HepG2 (cell line): ENCODE results near the gene SCARF1. TPM values are rescaled to one million over a fixed set of nuclear protein-coding genes. Genes with fewer than 3 reads are reported as not detected.

ENCODE experiments used
- ATAC-seq: fragments of 200-7000 bp; cut with Tn5 transposase; 3 replicates; pipeline ENCODE4 v1.9.1; 2020; ENCODE audit warnings: mild to moderate bottlenecking, moderate library complexity
- BruUV-seq: library from RNA; stranded (reverse); fragments of 400-500 nt; replicated peaks from 2 replicates; lab custom pipeline; 2021; lab: Mats Ljungman, UMichigan
- CTCF ChIA-PET: fragments of 300-600 bp; formaldehyde crosslinking; extraction: SDS; loops from one replicate; lab custom pipeline; 2021; ENCODE audit warnings: low total read pairs, inconsistent platforms, low intra/inter-chr PET ratio; lab: Yijun Ruan, JAX
- POLR2A ChIA-PET: fragments of 350-600 bp; sonication (Branson Sonifier 250); formaldehyde crosslinking; loops from one replicate; lab custom pipeline; 2020; ENCODE audit warnings: antibody characterized with exemption, inconsistent platforms; lab: Yijun Ruan, JAX
- DNase-seq: peaks from one replicate; pipeline ENCODE4 v3.0.0-alpha.2; 2015; ENCODE audit warnings: low spot score
- FAIRE-seq: peaks from 3 replicates; lab custom pipeline; 2011; peaks lifted over from hg19 to GRCh38; lab: Jason Lieb, UNC
- H2AFZ ChIP-seq: one replicate; pipeline ENCODE4 v1.6.1; 2011; ENCODE audit warnings: low read length, inconsistent platforms
- H3K27ac ChIP-seq: fragments of 300-600 bp; 3 replicates; pipeline ENCODE4 v1.8.0; 2011; ENCODE audit warnings: mixed run types, mild to moderate bottlenecking, mixed read lengths, low read length, inconsistent platforms; ENCODE audit not compliant: insufficient read depth; ENCODE audit errors: extremely low read length
- H3K27me3 ChIP-seq, 2 experiments: fragments of 200-600 bp in 1 of 2; 2 replicates in 1 of 2; 3 replicates in 1 of 2; pipeline versions ENCODE4 v1.6.0 to v1.8.0; 2011; ENCODE audit warnings: low read length in 2 of 2, mild to moderate bottlenecking in 2 of 2, moderate library complexity in 2 of 2, inconsistent platforms in 1 of 2; ENCODE audit not compliant: insufficient read depth in 2 of 2, control insufficient read depth in 1 of 2
- H3K36me3 ChIP-seq, 2 experiments: fragments of 200-600 bp in 1 of 2; replicated peaks in 1 of 2; 2 replicates in 1 of 2; 3 replicates in 1 of 2; pipeline versions ENCODE4 v1.5.1 to v1.8.0; 2011; ENCODE audit warnings: low read length in 2 of 2, inconsistent platforms in 1 of 2; ENCODE audit not compliant: insufficient read depth in 2 of 2, control insufficient read depth in 1 of 2
- H3K4me1 ChIP-seq: 2 replicates; pipeline ENCODE4 v1.5.1; 2012; ENCODE audit warnings: low read length, inconsistent platforms; ENCODE audit not compliant: insufficient read depth
- H3K4me2 ChIP-seq: 2 replicates; pipeline ENCODE4 v1.6.0; 2011; ENCODE audit warnings: low read depth, low read length, inconsistent platforms
- H3K4me3 ChIP-seq, 3 experiments: fragments of 200-600 bp in 1 of 3; sonication (generic), shearing (Covaris generic) in 1 of 3; replicated peaks in 1 of 3; 2 replicates each; pipeline ENCODE4 v1.5.1; 2011 to 2016; ENCODE audit warnings: low read length in 3 of 3, inconsistent platforms in 2 of 3, low read depth in 2 of 3, mild to moderate bottlenecking in 2 of 3, control low read depth in 1 of 3, mixed read lengths in 1 of 3; ENCODE audit not compliant: insufficient read depth in 1 of 3
- H3K79me2 ChIP-seq: one replicate; pipeline ENCODE4 v1.6.1; 2011; ENCODE audit warnings: low read length, inconsistent platforms; ENCODE audit not compliant: insufficient read depth
- H3K9ac ChIP-seq: 2 replicates; pipeline ENCODE4 v1.6.0; 2011; ENCODE audit warnings: mild to moderate bottlenecking, low read depth, low read length, inconsistent platforms; ENCODE audit not compliant: insufficient read depth
- H3K9me3 ChIP-seq: 2 replicates; pipeline ENCODE4 v1.5.1; 2012; ENCODE audit warnings: mild to moderate bottlenecking, low read length
- H4K20me1 ChIP-seq: 2 replicates; pipeline ENCODE4 v1.6.0; 2011; ENCODE audit warnings: inconsistent platforms, mild to moderate bottlenecking, low read length, moderate library complexity; ENCODE audit not compliant: insufficient read depth
- DR1 ChIP-seq: sonication (generic); formaldehyde crosslinking; IDR thresholded peaks from 2 replicates; pipeline ENCODE4 v1.8.0; 2021; ENCODE audit warnings: mild to moderate bottlenecking, missing genetic modification reagents, inconsistent platforms
- MAFF ChIP-seq: IDR thresholded peaks from 2 replicates; pipeline ENCODE4 v1.6.1; 2011; ENCODE audit warnings: low read depth, low read length, improper control_type of control experiment
- MAFK ChIP-seq, 2 experiments: IDR thresholded peaks in 1 of 2; conservative IDR thresholded peaks in 1 of 2; 2 replicates each; pipeline ENCODE4 v1.6.1; 2011; ENCODE audit warnings: improper control_type of control experiment in 2 of 2, low read length in 2 of 2
- RBM22 ChIP-seq: fragments of 200-400 bp; formaldehyde crosslinking; optimal IDR thresholded peaks from 2 replicates; pipeline ENCODE3; 2017; ENCODE audit warnings: mild to moderate bottlenecking, low read length, moderate library complexity
- SKIL ChIP-seq: sonication (generic); formaldehyde crosslinking; IDR thresholded peaks from 2 replicates; pipeline ENCODE4 v1.8.0; 2022; ENCODE audit warnings: missing genetic modification reagents, mild to moderate bottlenecking, moderate library complexity, borderline replicate concordance
- ZHX2 ChIP-seq, 2 experiments: sonication (generic) in 1 of 2; formaldehyde crosslinking in 1 of 2; IDR thresholded peaks; 2 replicates each; pipeline versions ENCODE4 v1.6.1 to v1.9.0; 2014 to 2022; ENCODE audit warnings: antibody characterized with exemption in 1 of 2, borderline replicate concordance in 1 of 2, inconsistent platforms in 1 of 2, low read depth in 1 of 2, missing genetic modification reagents in 1 of 2
- ZNF124 ChIP-seq: sonication (generic); formaldehyde crosslinking; IDR thresholded peaks from 2 replicates; pipeline ENCODE4 v1.4.0; 2020; ENCODE audit warnings: missing genetic modification reagents
- WGBS: methylation state at CpG from one replicate; pipeline ENCODE4 v1.1.6; 2017; ENCODE audit warnings: low lambda C conversion rate; 5-methylcytosine and 5-hydroxymethylcytosine counted together
- in situ Hi-C: cut with HindIII; loops from 2 replicates; pipeline ENCODE4 v1.10.0; 2017; ENCODE audit warnings: low pct_unique_long_range_greater_than_20kb; ENCODE audit not compliant: extremely low pct_ligation_motif_present
- intact Hi-C: fragments of 100-400 bp; cut with micrococcal nuclease; formaldehyde crosslinking; loops from one replicate; pipeline ENCODE4 v1.10.0; 2022; ENCODE audit not compliant: unreplicated experiment
- polyA plus RNA-seq, 8 experiments: library from polyadenylated mRNA; depleted of rRNA in 3 of 8; stranded (reverse) in 7 of 8; unstranded in 1 of 8; fragments of >200 nt; fragmentation: Illumina TruSeq in 4 of 8; extraction: Trizol in 4 of 8; gene quantifications; 2 replicates each; pipeline versions ENCODE4 v1.2.1 to v1.2.3, GENCODE V29; 2011 to 2016; ENCODE audit warnings: low read depth in 4 of 8, missing spikeins in 1 of 8, mixed read lengths in 1 of 8; ENCODE audit not compliant: insufficient read depth in 1 of 8
- total RNA-seq, 5 experiments: library from RNA; depleted of rRNA; stranded (reverse); fragments of >200 nt; fragmentation: Illumina TruSeq; extraction: Trizol; gene quantifications; 2 replicates each; pipeline ENCODE4 v1.2.3, GENCODE V29; 2016; ENCODE audit warnings: low read depth in 1 of 5

SCARF1 gene
- total and polyA plus RNA-seq, 2 of the 13 experiments (the other 11 are each of a cell fraction or from before 2014, with no cell fraction given), result 0.24 to 0.71 TPM

- peak; percentile 52; the same call in 1 of the 2 replicates for TF ChIP-seq SKIL (CRISPR knock-in tag)
Observed at GRCh38 chr17:1597861-1598342, 47.6 kb downstream of the SCARF1 start (continued).

GRCh38 chr17:1593630-1593931, 52.0 kb downstream of the SCARF1 start:
- Histone ChIP-seq H4K20me1 (no peaks in the 10 kb centered on the region), H3K9ac (no peak overlapping the region), H3K36me3 (no peaks in the 10 kb centered on the region; a peak in 2 of 5 replicates), H3K4me3 (no peak overlapping the region), H3K79me2 (no peaks in the 10 kb centered on the region), H3K9me3 (no peaks in the 10 kb centered on the region), H3K4me1 (peaks cover 65% of the 10 kb centered on the region), H3K4me2 (no peak overlapping the region; the same call in 1 of the 2 replicates), H3K27ac (no peak overlapping the region), H3K27me3 (no peaks in the 10 kb centered on the region), H2AFZ (no peak overlapping the region)
- CTCF ChIA-PET, result interaction anchor here (1.4 kb wide), 1 partner anchor 19 kb away, joined by 5 read pairs; no protein-coding TSS in a partner anchor
- FAIRE-seq, result no peak
- BruUV-seq, result no TSS peak
- ATAC-seq, result no peak
- intact Hi-C loops (no loop called here), in situ Hi-C loops (no loop called here)
- POLR2A ChIA-PET, result no interaction called here
- TF ChIP-seq RBM22 (no peak), MAFK (conservative IDR thresholded peaks at IDR 0.05 in 1 of 2, IDR thresholded peaks at IDR 0.05 in 1 of 2; ENCODE audit: low read length in 2 of 2) (peak; percentile 54 to 76; a peak in 3 of 4 replicates), MAFF (peak; percentile 64; the same call in 1 of the 2 replicates), DR1 (CRISPR knock-in tag) (no peak), ZHX2 (IDR thresholded peaks at IDR 0.05; ENCODE audit: low read depth) (no peak), ZHX2 (CRISPR knock-in tag; IDR thresholded peaks at IDR 0.05; ENCODE audit: borderline replicate concordance) (no peak), ZNF124 (CRISPR knock-in tag) (no peak)
- WGBS, result 88% methylated on average over 5 of the region's 5 CpGs
- DNase-seq, result no peak
